K562 (cell line): ENCODE results near the gene ANKRD2. TPM values are rescaled to one million over a fixed set of nuclear protein-coding genes. Genes with fewer than 3 reads are reported as not detected.

Source experiments
- ATAC-seq: fragments of 200-7000 bp; cut with Tn5 transposase; 3 replicates; pipeline ENCODE4 v1.9.1; 2020; ENCODE audit warnings: moderate library complexity
- BruUV-seq: library from RNA; stranded (reverse); fragments of 400-500 nt; replicated peaks from 2 replicates; lab custom pipeline; 2021; lab: Mats Ljungman, UMichigan
- CTCF ChIA-PET: fragments of 300-600 bp; formaldehyde crosslinking; extraction: SDS; loops from one replicate; lab custom pipeline; 2021; ENCODE audit warnings: low intra/inter-chr PET ratio; lab: Yijun Ruan, JAX
- POLR2A ChIA-PET: fragments of 300-600, 350-650 bp; sonication (Branson Sonifier 250); formaldehyde crosslinking; extraction: SDS; loops from one replicate; lab custom pipeline; 2021; ENCODE audit warnings: antibody characterized with exemption, inconsistent platforms; lab: Yijun Ruan, JAX
- DNase-seq, 4 experiments: peaks; one replicate each; pipeline versions ENCODE4 v3.0.0 to v3.0.0-alpha.2; 2011 to 2018; ENCODE audit warnings: low spot score in 3 of 4, mixed read lengths in 3 of 4; ENCODE audit errors: extremely low read depth in 1 of 4
- FAIRE-seq: peaks from 2 replicates; lab custom pipeline; 2011; peaks lifted over from hg19 to GRCh38; lab: Jason Lieb, UNC
- H2AFZ ChIP-seq: 2 replicates; pipeline ENCODE4 v1.6.0; 2011; ENCODE audit warnings: low read depth, low read length, control low read depth, inconsistent platforms
- H3K27ac ChIP-seq: fragments of 200-600 bp; 3 replicates; pipeline ENCODE4 v1.8.0; 2011; ENCODE audit warnings: low read depth, mild to moderate bottlenecking, control low read depth, inconsistent platforms, low read length, moderate library complexity, mixed read lengths; ENCODE audit errors: extremely low read depth
- H3K27me3 ChIP-seq, 2 experiments: fragments of 300-600 bp in 1 of 2; 2 replicates in 1 of 2; 3 replicates in 1 of 2; pipeline versions ENCODE4 v1.6.0 to v1.8.0; 2011; ENCODE audit warnings: inconsistent platforms in 2 of 2, low read length in 2 of 2, mild to moderate bottlenecking in 1 of 2, mixed read lengths in 1 of 2, moderate library complexity in 1 of 2; ENCODE audit not compliant: control insufficient read depth in 2 of 2, insufficient read depth in 2 of 2
- H3K36me3 ChIP-seq: fragments of 300-600 bp; 3 replicates; pipeline ENCODE4 v1.8.0; 2011; ENCODE audit warnings: mild to moderate bottlenecking, low read length, inconsistent platforms; ENCODE audit not compliant: control insufficient read depth, insufficient read depth
- H3K4me1 ChIP-seq, 2 experiments: fragments of 200-600 bp in 1 of 2; replicated peaks in 1 of 2; 2 replicates in 1 of 2; 3 replicates in 1 of 2; pipeline versions ENCODE4 v1.5.1 to v1.8.0; 2011; ENCODE audit warnings: inconsistent platforms in 2 of 2, low read length in 2 of 2, mild to moderate bottlenecking in 1 of 2, mixed read lengths in 1 of 2, moderate library complexity in 1 of 2; ENCODE audit not compliant: control insufficient read depth in 2 of 2, insufficient read depth in 2 of 2
- H3K4me2 ChIP-seq: 2 replicates; pipeline ENCODE4 v1.6.1; 2011; ENCODE audit warnings: low read length, control low read depth, inconsistent platforms, mixed read lengths; ENCODE audit not compliant: insufficient read depth
- H3K4me3 ChIP-seq: fragments of 200-600 bp; sonication (generic), shearing (Covaris generic); 2 replicates; pipeline ENCODE4 v1.5.1; 2016; ENCODE audit warnings: control low read depth, inconsistent platforms
- H3K79me2 ChIP-seq: fragments of 200-600 bp; 3 replicates; pipeline ENCODE4 v1.8.0; 2011; ENCODE audit warnings: low read length, inconsistent platforms; ENCODE audit not compliant: control insufficient read depth, insufficient read depth
- H3K9ac ChIP-seq, 2 experiments: 2 replicates each; pipeline versions ENCODE4 v1.6.0 to v1.6.1; 2011; ENCODE audit warnings: low read depth in 2 of 2, low read length in 2 of 2, control low read depth in 1 of 2, inconsistent platforms in 1 of 2, mild to moderate bottlenecking in 1 of 2, mixed read lengths in 1 of 2; ENCODE audit not compliant: insufficient read depth in 1 of 2
- H3K9me1 ChIP-seq: one replicate; pipeline ENCODE4 v1.6.0; 2011; ENCODE audit warnings: inconsistent platforms, mild to moderate bottlenecking, low read length, moderate library complexity; ENCODE audit not compliant: control insufficient read depth, insufficient read depth
- H3K9me3 ChIP-seq: replicated peaks from 2 replicates; pipeline ENCODE4 v1.5.1; 2011; ENCODE audit warnings: low read depth, low read length, inconsistent platforms; ENCODE audit not compliant: control insufficient read depth, insufficient read depth
- H4K20me1 ChIP-seq: replicated peaks from 2 replicates; pipeline ENCODE4 v1.6.1; 2011; ENCODE audit warnings: low read length, inconsistent platforms, mixed read lengths; ENCODE audit not compliant: control insufficient read depth, insufficient read depth
- ARID3A ChIP-seq: IDR thresholded peaks from 2 replicates; pipeline ENCODE4 v1.6.1; 2012; ENCODE audit warnings: low read depth, low read length, improper control_type of control experiment, borderline replicate concordance
- HEY1 ChIP-seq: fragments of 250-450 bp; sonication (Bioruptor Pico); IDR thresholded peaks from 2 replicates; pipeline ENCODE4 v1.5.0; 2020; ENCODE audit warnings: mild to moderate bottlenecking, moderate library complexity, borderline replicate concordance
- JUND ChIP-seq, 2 experiments: IDR thresholded peaks; 2 replicates in 1 of 2; 3 replicates in 1 of 2; pipeline ENCODE4 v1.6.1; 2011; ENCODE audit warnings: borderline replicate concordance in 2 of 2, low read depth in 2 of 2, low read length in 2 of 2, improper control_type of control experiment in 1 of 2, missing biosample characterization in 1 of 2, missing genetic modification characterization in 1 of 2, missing genetic modification reagents in 1 of 2
- KAT8 ChIP-seq: fragments of 450-650 bp; IDR thresholded peaks from 2 replicates; pipeline ENCODE4 v1.6.1; 2016; ENCODE audit warnings: low read depth, mild to moderate bottlenecking
- L3MBTL2 ChIP-seq: fragments of 450-650 bp; IDR thresholded peaks from 2 replicates; pipeline ENCODE4 v1.6.1; 2016; ENCODE audit warnings: mild to moderate bottlenecking, moderate library complexity
- NR4A1 ChIP-seq, 2 experiments: fragments of 250-450 bp in 1 of 2; fragments of 450-650 bp in 1 of 2; sonication (Bioruptor Pico) in 1 of 2; IDR thresholded peaks; 2 replicates each; pipeline versions ENCODE4 v1.4.0 to v1.6.1; 2016 to 2020; ENCODE audit warnings: mild to moderate bottlenecking in 2 of 2, missing compliant biosample characterization in 1 of 2, missing genetic modification characterization in 1 of 2, moderate library complexity in 1 of 2
- SAFB2 ChIP-seq: fragments of 200-400 bp; formaldehyde crosslinking; IDR thresholded peaks from 2 replicates; pipeline ENCODE4 v1.6.1; 2018; ENCODE audit warnings: borderline replicate concordance, low read length, low read depth, moderate library complexity; ENCODE audit not compliant: severe bottlenecking
- SNRNP70 ChIP-seq: fragments of 200-400 bp; formaldehyde crosslinking; optimal IDR thresholded peaks from 2 replicates; pipeline ENCODE3; 2017; ENCODE audit warnings: low read depth, low read length
- SRSF3 ChIP-seq: fragments of 200-400 bp; formaldehyde crosslinking; IDR thresholded peaks from 2 replicates; pipeline ENCODE4 v1.6.1; 2016; ENCODE audit warnings: mild to moderate bottlenecking, low read length, moderate library complexity; ENCODE audit not compliant: insufficient read depth
- TAF1 ChIP-seq: IDR thresholded peaks from 2 replicates; pipeline ENCODE4 v1.6.1; 2011; ENCODE audit warnings: mild to moderate bottlenecking, low read length, moderate library complexity; ENCODE audit not compliant: insufficient read depth, control insufficient read depth, severe bottlenecking; ENCODE audit errors: extremely low read depth
- ZNF212 ChIP-seq: fragments of 450-650 bp; formaldehyde crosslinking; IDR thresholded peaks from 2 replicates; pipeline ENCODE4 v1.4.0; 2020; ENCODE audit warnings: mild to moderate bottlenecking
- ZNF431 ChIP-seq: sonication (generic); formaldehyde crosslinking; IDR thresholded peaks from 2 replicates; pipeline ENCODE4 v1.8.0; 2022; ENCODE audit warnings: mild to moderate bottlenecking, missing genetic modification reagents
- WGBS: fragments of 100-300 bp; shearing (Covaris generic); methylation state at CpG from one replicate; pipeline ENCODE4 v1.1.6; 2016; ENCODE audit warnings: low coverage, mixed read lengths; ENCODE audit not compliant: insufficient coverage; ENCODE audit errors: missing lambda C conversion rate; 5-methylcytosine and 5-hydroxymethylcytosine counted together
- in situ Hi-C: fragments of 300-500 bp; cut with MboI; formaldehyde crosslinking; loops from 4 replicates; pipeline ENCODE4 v1.15.0; 2018; ENCODE audit warnings: inconsistent platforms, mixed read lengths
- intact Hi-C: fragments of 100-400 bp; cut with micrococcal nuclease; formaldehyde crosslinking; loops from 2 replicates; pipeline ENCODE4 v1.14.2; 2022
- polyA plus RNA-seq, 8 experiments: library from polyadenylated mRNA; depleted of rRNA in 4 of 8; stranded (reverse) in 5 of 8; unstranded in 3 of 8; fragments of >200 nt; fragmentation: Nextera tagmentation in 2 of 8; fragmentation: Illumina TruSeq in 1 of 8; extraction: Ambion mirVana in 2 of 8; extraction: Trizol in 1 of 8; gene quantifications; 2 replicates each; pipeline versions ENCODE4 v1.2.1 to v1.2.3, GENCODE V29; 2011 to 2014; ENCODE audit warnings: inconsistent platforms in 1 of 8, missing spikeins in 1 of 8
- total RNA-seq, 7 experiments: library from RNA; depleted of rRNA in 6 of 7; stranded (reverse); fragments of >200 nt in 6 of 7; fragmentation: Illumina TruSeq in 2 of 7; extraction: Trizol in 2 of 7; gene quantifications; 2 replicates each; pipeline versions ENCODE4 v1.2.1 to v1.2.3, GENCODE V29; 2011 to 2021; ENCODE audit warnings: low replicate concordance in 1 of 7
- TF ChIP-seq, protein P1 (sequence below): sonication (generic); formaldehyde crosslinking; IDR thresholded peaks from 2 replicates; pipeline ENCODE4 v1.8.1; 2023; ENCODE audit warnings: mild to moderate bottlenecking, missing genetic modification reagents

Gene ANKRD2
- total and polyA plus RNA-seq, 9 of the 15 experiments (the other 6 are each of a cell fraction or from before 2014, with no cell fraction given) = not detected

DNA sequence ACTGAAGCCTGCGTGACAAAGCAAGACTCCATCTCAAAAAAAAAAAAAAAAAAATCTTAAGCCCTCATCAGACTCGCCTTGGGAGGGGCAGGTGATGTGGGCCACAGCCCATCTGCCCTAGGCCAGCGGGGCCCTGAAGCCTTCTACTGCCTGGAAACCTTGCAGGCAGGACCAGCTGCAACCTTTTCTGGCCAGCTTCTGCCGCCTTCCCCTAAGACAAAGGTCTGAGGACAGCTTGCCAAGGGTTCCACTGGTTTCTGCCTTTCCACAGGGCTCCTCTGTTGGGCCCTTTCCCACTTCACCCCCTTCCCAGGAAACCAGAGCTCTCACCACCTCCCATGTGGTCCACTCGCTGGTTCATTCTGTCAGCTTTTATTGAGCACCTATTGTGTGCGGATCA lies 38.7 kb upstream of the ANKRD2 start:
- no peak overlapping the region for H3K9ac ChIP-seq
- 35% methylated on average over 6 of the region's 6 CpGs for WGBS
- H3K27me3 ChIP-seq = no peaks in the 10 kb centered on the region
- in situ Hi-C loops (no loop called here), intact Hi-C loops (no loop called here)
- H2AFZ ChIP-seq = no peak overlapping the region
- H4K20me1 ChIP-seq = no peaks in the 10 kb centered on the region
- FAIRE-seq (no peak), DNase-seq (no peak), ATAC-seq (no peak)
- no peaks in the 10 kb centered on the region for H3K9me1 ChIP-seq
- no peak overlapping the region for H3K4me2 ChIP-seq
- POLR2A ChIA-PET = interaction anchor here (0.6 to 2.1 kb wide), 4 partner anchors 12 to 39 kb away, joined by 3 to 7 read pairs (median 4); partner anchors contain the start of gene ANKRD2
- H3K4me1 ChIP-seq = no peaks in the 10 kb centered on the region; a peak in 2 of 5 replicates
- H3K27ac ChIP-seq = no peak overlapping the region
- no peak overlapping the region for H3K4me3 ChIP-seq
- no peaks in the 10 kb centered on the region for H3K9me3 ChIP-seq
- no TSS peak for BruUV-seq
- TF ChIP-seq ZNF431 (CRISPR knock-in tag) (no peak), TAF1 (no peak), SNRNP70 (no peak), KAT8 (no peak), ZNF212 (CRISPR knock-in tag) (no peak), JUND (IDR thresholded peaks at IDR 0.05; ENCODE audit: borderline replicate concordance, low read depth, low read length) (no peak), JUND (tag; IDR thresholded peaks at IDR 0.05; ENCODE audit: borderline replicate concordance, low read depth, low read length) (no peak), ARID3A (no peak), SRSF3 (no peak), NR4A1 (CRISPR knock-in tag; IDR thresholded peaks at IDR 0.05) (no peak), NR4A1 (tag; IDR thresholded peaks at IDR 0.05) (no peak), SAFB2 (no peak), L3MBTL2 (no peak), HEY1 (CRISPR knock-in tag) (no peak)
- TF ChIP-seq, protein P1, sequence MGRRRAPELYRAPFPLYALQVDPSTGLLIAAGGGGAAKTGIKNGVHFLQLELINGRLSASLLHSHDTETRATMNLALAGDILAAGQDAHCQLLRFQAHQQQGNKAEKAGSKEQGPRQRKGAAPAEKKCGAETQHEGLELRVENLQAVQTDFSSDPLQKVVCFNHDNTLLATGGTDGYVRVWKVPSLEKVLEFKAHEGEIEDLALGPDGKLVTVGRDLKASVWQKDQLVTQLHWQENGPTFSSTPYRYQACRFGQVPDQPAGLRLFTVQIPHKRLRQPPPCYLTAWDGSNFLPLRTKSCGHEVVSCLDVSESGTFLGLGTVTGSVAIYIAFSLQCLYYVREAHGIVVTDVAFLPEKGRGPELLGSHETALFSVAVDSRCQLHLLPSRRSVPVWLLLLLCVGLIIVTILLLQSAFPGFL (CRISPR knock-in tag) = no peak
- TF ChIP-seq, all 486 proteins: peak for 0
- Histone ChIP-seq H3K79me2 (no peaks in the 10 kb centered on the region), H3K36me3 (no peaks in the 10 kb centered on the region)
- CTCF ChIA-PET = interaction anchor here (1.0 kb wide), 1 partner anchor 79 kb away, joined by 4 read pairs; no protein-coding TSS in a partner anchor
